Kidney (tissue), 13 donors: Measurements from ENCODE around the gene LOC101059915.

Source experiments
- DNase-seq, 5 donors: peaks; one replicate each; pipeline ENCODE4 v3.0.0-alpha.2; 2013 to 2020
- FAIRE-seq: peaks from 2 replicates; lab custom pipeline; 2012; peaks lifted over from hg19 to GRCh38; lab: Jason Lieb, UNC
- H3K27ac ChIP-seq, 2 donors: one replicate each; pipeline ENCODE4 v1.7.0; 2013; ENCODE audit warnings: low read depth in 2 of 2, low read length in 2 of 2, inconsistent platforms in 1 of 2
- H3K27me3 ChIP-seq: one replicate; pipeline ENCODE4 v1.7.1; 2013; ENCODE audit warnings: low read length, inconsistent platforms; ENCODE audit not compliant: control insufficient read depth, insufficient read depth
- H3K36me3 ChIP-seq, 3 donors: one replicate each; pipeline versions ENCODE4 v1.7.0 to v1.7.1; 2013; ENCODE audit warnings: low read length in 3 of 3, control low read depth in 1 of 3, inconsistent platforms in 1 of 3; ENCODE audit not compliant: insufficient read depth in 3 of 3, control insufficient read depth in 2 of 3
- H3K4me1 ChIP-seq, 3 donors: one replicate each; pipeline versions ENCODE4 v1.7.0 to v1.7.1; 2013; ENCODE audit warnings: low read length in 3 of 3, inconsistent platforms in 1 of 3, low read depth in 1 of 3; ENCODE audit not compliant: control insufficient read depth in 2 of 3, insufficient read depth in 2 of 3
- H3K4me3 ChIP-seq, 3 donors: one replicate each; pipeline versions ENCODE4 v1.7.0 to v1.8.1; 2013; ENCODE audit warnings: low read length in 3 of 3, control low read depth in 1 of 3, inconsistent platforms in 1 of 3
- H3K9ac ChIP-seq, 3 donors: one replicate each; pipeline versions ENCODE4 v1.7.0 to v1.7.1; 2013; ENCODE audit warnings: low read length in 3 of 3, control low read depth in 1 of 3, inconsistent platforms in 1 of 3
- H3K9me3 ChIP-seq, 3 donors: one replicate each; pipeline versions ENCODE4 v1.7.0 to v1.7.1; 2013; ENCODE audit warnings: low read length in 3 of 3, control low read depth in 1 of 3, inconsistent platforms in 1 of 3; ENCODE audit not compliant: control insufficient read depth in 2 of 3, insufficient read depth in 1 of 3
- intact Hi-C: fragments of 100-400 bp; cut with DNase I; formaldehyde crosslinking; loops from one replicate; pipeline ENCODE4 v1.11.1; 2022
- TF ChIP-seq, protein P1 (sequence below): IDR thresholded peaks from 3 replicates; pipeline ENCODE4 v1.5.1; 2012; ENCODE audit warnings: mild to moderate bottlenecking, moderate library complexity, borderline replicate concordance; ENCODE audit not compliant: insufficient read depth; ENCODE audit errors: extremely low read depth
- donor health status: control.
- donor health status: control.
- donor health status: control.
- donor health status: control.
- donor health status: control.
- donor health status: DM: yes; HTN: yes; CAD: no.
- donor health status: Normal renal cell carcinoma (clear cell type).

Gene LOC101059915

GRCh38 chrX:71622032-71622575, 45.2 kb upstream of the LOC101059915 start:
- H3K27ac ChIP-seq, result peak overlapping the region in 1 of 2 donors; percentile 32
- peak in 1 of 5 donors; percentile 15 for DNase-seq
- H3K27me3 ChIP-seq, result no peaks in the 10 kb centered on the region
- H3K4me1 ChIP-seq, result peaks cover 0 to 10% (median 8%) of the 10 kb centered on the region in 3 donors
- TF ChIP-seq, protein P1, sequence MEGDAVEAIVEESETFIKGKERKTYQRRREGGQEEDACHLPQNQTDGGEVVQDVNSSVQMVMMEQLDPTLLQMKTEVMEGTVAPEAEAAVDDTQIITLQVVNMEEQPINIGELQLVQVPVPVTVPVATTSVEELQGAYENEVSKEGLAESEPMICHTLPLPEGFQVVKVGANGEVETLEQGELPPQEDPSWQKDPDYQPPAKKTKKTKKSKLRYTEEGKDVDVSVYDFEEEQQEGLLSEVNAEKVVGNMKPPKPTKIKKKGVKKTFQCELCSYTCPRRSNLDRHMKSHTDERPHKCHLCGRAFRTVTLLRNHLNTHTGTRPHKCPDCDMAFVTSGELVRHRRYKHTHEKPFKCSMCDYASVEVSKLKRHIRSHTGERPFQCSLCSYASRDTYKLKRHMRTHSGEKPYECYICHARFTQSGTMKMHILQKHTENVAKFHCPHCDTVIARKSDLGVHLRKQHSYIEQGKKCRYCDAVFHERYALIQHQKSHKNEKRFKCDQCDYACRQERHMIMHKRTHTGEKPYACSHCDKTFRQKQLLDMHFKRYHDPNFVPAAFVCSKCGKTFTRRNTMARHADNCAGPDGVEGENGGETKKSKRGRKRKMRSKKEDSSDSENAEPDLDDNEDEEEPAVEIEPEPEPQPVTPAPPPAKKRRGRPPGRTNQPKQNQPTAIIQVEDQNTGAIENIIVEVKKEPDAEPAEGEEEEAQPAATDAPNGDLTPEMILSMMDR, result no peak
- H3K9me3 ChIP-seq, result no peaks in the 10 kb centered on the region
- no peak overlapping the region for H3K9ac ChIP-seq
- no peaks in the 10 kb centered on the region for H3K36me3 ChIP-seq
- no peak for FAIRE-seq
- intact Hi-C loops, result no loop called here
- no peak overlapping the region for H3K4me3 ChIP-seq

DNA sequence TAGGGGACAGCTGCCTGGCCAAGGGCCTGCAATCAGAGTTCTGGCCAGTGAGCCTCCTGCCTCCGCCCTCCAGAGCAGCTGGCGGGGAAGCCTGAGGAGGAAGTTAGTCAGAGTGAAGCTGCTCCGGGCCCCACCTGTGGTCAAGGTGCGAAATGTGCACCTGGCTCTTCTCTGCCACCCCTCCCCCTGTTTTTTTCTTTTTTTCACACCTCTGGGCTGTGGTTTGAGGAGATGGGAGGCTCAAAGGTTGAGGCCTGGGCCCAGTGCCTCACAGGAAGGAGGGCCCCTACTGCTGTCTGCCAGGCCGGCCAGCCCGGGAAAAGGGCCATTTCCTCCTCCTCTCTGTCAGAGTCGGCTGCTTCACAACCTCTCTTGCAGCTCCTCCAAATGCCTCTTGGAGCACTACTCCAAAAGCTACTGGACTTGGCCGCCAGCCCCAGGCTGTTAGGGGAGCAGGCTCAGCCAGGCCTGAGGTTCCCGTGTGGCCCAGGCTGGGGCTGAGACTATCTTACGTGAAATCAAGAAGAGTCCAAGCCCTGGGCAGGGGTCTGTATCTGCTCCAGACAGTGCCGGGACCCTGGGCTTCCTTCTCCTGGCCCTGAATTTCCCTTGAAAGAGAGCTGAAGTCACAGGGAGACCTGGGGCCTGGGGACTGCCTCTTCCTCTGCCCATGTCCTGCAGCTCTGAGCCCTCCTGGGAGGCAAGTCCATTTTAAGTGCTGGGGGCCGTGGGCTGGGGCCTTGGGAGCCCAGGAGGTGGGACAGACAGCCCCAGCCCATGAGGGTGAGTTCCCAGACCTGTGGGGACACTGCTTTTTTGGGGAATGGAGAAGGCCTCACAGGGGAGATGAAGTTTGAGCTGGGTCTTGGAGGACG, 44.5 kb upstream of the LOC101059915 start:
- Histone ChIP-seq H3K27ac (peak overlapping the region in 1 of 2 donors; percentile 32), H3K36me3 (no peaks in the 10 kb centered on the region), H3K9ac (peak overlapping the region in 1 of 3 donors; percentile 34), H3K4me3 (no peak overlapping the region), H3K27me3 (no peaks in the 10 kb centered on the region), H3K4me1 (peaks cover 0 to 10% (median 8%) of the 10 kb centered on the region in 3 donors), H3K9me3 (no peaks in the 10 kb centered on the region)
- FAIRE-seq (no peak), DNase-seq (peak; percentile 14 to 90 (median 50))
- TF ChIP-seq, protein P1, result no peak
- intact Hi-C loops, result no loop called here

GRCh38 chrX:71623714-71624113, 43.6 kb upstream of the LOC101059915 start:
- TF ChIP-seq, protein P1, result no peak
- peak overlapping the region in 1 of 2 donors; percentile 23 for H3K27ac ChIP-seq
- intact Hi-C loops, result no loop called here

More at GRCh38 chrX:71623714-71624113, 43.6 kb upstream of the LOC101059915 start:
- Histone ChIP-seq H3K4me3 (no peak overlapping the region), H3K27me3 (no peaks in the 10 kb centered on the region), H3K4me1 (peaks cover 0 to 10% (median 8%) of the 10 kb centered on the region in 3 donors), H3K9ac (no peak overlapping the region), H3K36me3 (no peaks in the 10 kb centered on the region), H3K9me3 (no peaks in the 10 kb centered on the region)
- DNase-seq (no peak), FAIRE-seq (no peak)
